Activated CD4-positive, alpha-beta T cell treated with anti-CD3 and anti-CD28 coated beads for 4 hours (primary cell): ENCODE results near the gene POLN.
A peak's percentile ranks its signal among the peaks of the same experiment; 100 is the strongest.
"Not testable (repeated sequence)": the region's sequence is repeated elsewhere in the genome, so short reads cannot be mapped to it uniquely, and the experiment has no call there.

Experiments
- DNase-seq, 2 donors: peaks; one replicate each; pipeline ENCODE4 v3.0.0-alpha.2; 2020

POLN gene

GRCh38 chr4:2250357-2251072, 8.6 kb upstream of the POLN start:
- peak in 1 of 2 donors; percentile 1 for DNase-seq

- no peak for DNase-seq
Measured at GRCh38 chr4:2249526-2250356, 7.8 kb upstream of the POLN start.

GRCh38 chr4:2248821-2249261, 6.9 kb upstream of the POLN start:
- no peak for DNase-seq

GRCh38 chr4:2248044-2248780, 6.3 kb upstream of the POLN start:
- DNase-seq: no peak

- no peak for DNase-seq
Measured at GRCh38 chr4:2247128-2248043, 5.5 kb upstream of the POLN start.

- no peak for DNase-seq
Measured at GRCh38 chr4:2246384-2247127, 4.6 kb upstream of the POLN start.

- no peak for DNase-seq
Measured at GRCh38 chr4:2245787-2246275, 3.9 kb upstream of the POLN start.

- no peak for DNase-seq
Measured at GRCh38 chr4:2245057-2245786, 3.3 kb upstream of the POLN start.

- no peak for DNase-seq
Measured at GRCh38 chr4:2243681-2244380, 1.9 kb upstream of the POLN start.

- no peak for DNase-seq
Measured at GRCh38 chr4:2241003-2241402, 918 bp downstream of the POLN start.

- DNase-seq: no peak
Measured at GRCh38 chr4:2236944-2237666, 4.8 kb downstream of the POLN start.

- DNase-seq: no peak
Measured at GRCh38 chr4:2231082-2231481, 10.8 kb downstream of the POLN start.

- DNase-seq: no peak
Measured at GRCh38 chr4:2226261-2226660, 15.7 kb downstream of the POLN start.

GRCh38 chr4:2222838-2223237, 19.1 kb downstream of the POLN start:
- DNase-seq: no peak

- DNase-seq: not testable (repeated sequence)
Measured at GRCh38 chr4:2221378-2221777, 20.5 kb downstream of the POLN start.

GRCh38 chr4:2220016-2220630, 21.8 kb downstream of the POLN start:
- DNase-seq: peak; percentile 76 to 86

GRCh38 chr4:2219233-2219760, 22.6 kb downstream of the POLN start:
- no peak for DNase-seq

GRCh38 chr4:2218436-2218835, 23.5 kb downstream of the POLN start:
- no peak for DNase-seq

GRCh38 chr4:2217726-2218125, 24.2 kb downstream of the POLN start:
- DNase-seq: no peak
